Amygdala (tissue), 56 donors: Measurements from ENCODE around the gene ENO1.
"Not testable (repeated sequence)": the region's sequence is repeated elsewhere in the genome, so short reads cannot be mapped to it uniquely, and the experiment has no call there.

Experiments
- DNase-seq, 56 donors: peaks; one replicate each; lab custom pipeline; 2025; lab: John Stamatoyannopoulos, UW

The ENO1 gene

GRCh38 chr1:8848663-8849386 is 29.7 kb downstream of the ENO1 start:
- DNase-seq = peak in 55 of 56 donors; percentile 37 to 96 (median 79)

GRCh38 chr1:8847990-8848389 is 30.5 kb downstream of the ENO1 start:
- DNase-seq = no peak

GRCh38 chr1:8846263-8846662 is 32.2 kb downstream of the ENO1 start:
- no peak for DNase-seq

GRCh38 chr1:8845104-8846097 is 33.1 kb downstream of the ENO1 start:
- DNase-seq = no peak

GRCh38 chr1:8844501-8845006 is 33.9 kb downstream of the ENO1 start:
- no peak for DNase-seq

GRCh38 chr1:8841395-8841794 is 37.1 kb downstream of the ENO1 start:
- no peak for DNase-seq

GRCh38 chr1:8839990-8840389 is 38.5 kb downstream of the ENO1 start:
- no peak for DNase-seq

- DNase-seq = peak in 5 of 56 donors; percentile 8 to 30 (median 23)
Observed at GRCh38 chr1:8835941-8836643, 42.4 kb downstream of the ENO1 start.

- no peak for DNase-seq
Observed at GRCh38 chr1:8831340-8831739, 47.1 kb downstream of the ENO1 start.

- not testable (repeated sequence) for DNase-seq
Observed at GRCh38 chr1:8830732-8831131, 47.8 kb downstream of the ENO1 start.

GRCh38 chr1:8825985-8826481 is 52.5 kb downstream of the ENO1 start:
- DNase-seq = no peak

GRCh38 chr1:8823295-8823664 is 55.2 kb downstream of the ENO1 start:
- no peak for DNase-seq

- no peak for DNase-seq
Observed at GRCh38 chr1:8822373-8823294, 55.9 kb downstream of the ENO1 start.

- DNase-seq = no peak
Observed at GRCh38 chr1:8821084-8821483, 57.4 kb downstream of the ENO1 start.

- not testable (repeated sequence) for DNase-seq
Observed at GRCh38 chr1:8818789-8819188, 59.7 kb downstream of the ENO1 start.

- peak in 9 of 56 donors; percentile 1 to 73 (median 20) for DNase-seq
Observed at GRCh38 chr1:8818325-8818775, 60.1 kb downstream of the ENO1 start.

GRCh38 chr1:8817412-8818324 is 60.8 kb downstream of the ENO1 start, which contains the start of gene RERE:
Gene RERE (minus strand): TSS chr1:8817640.
- peak; percentile 43 to 94 (median 86) for DNase-seq

- peak in 17 of 56 donors; percentile 8 to 44 (median 31) for DNase-seq
Observed at GRCh38 chr1:8816831-8817411, 61.6 kb downstream of the ENO1 start.
